GM12874 (cell line): ENCODE data around the gene PSKH1.

Source experiments
- CTCF ChIP-seq: IDR thresholded peaks from 2 replicates; pipeline ENCODE4 v1.5.1; 2011; ENCODE audit warnings: low read depth, mild to moderate bottlenecking, control low read depth, low read length, moderate library complexity; ENCODE audit not compliant: insufficient read depth

The PSKH1 gene

GRCh38 chr16:67959536-67960329 is 66.7 kb downstream of the PSKH1 start:
- no peak for TF ChIP-seq CTCF

- no peak for TF ChIP-seq CTCF
These were observed 68.5 kb downstream of the PSKH1 start for GRCh38 chr16:67961551-67961957.

GRCh38 chr16:67962135-67962534 is 69.1 kb downstream of the PSKH1 start:
- TF ChIP-seq CTCF: no peak

GRCh38 chr16:67963292-67963661 is 70.2 kb downstream of the PSKH1 start:
- no peak for TF ChIP-seq CTCF

GRCh38 chr16:67963662-67964321 is 70.7 kb downstream of the PSKH1 start:
- TF ChIP-seq CTCF: no peak

- TF ChIP-seq CTCF: no peak
These were observed 71.5 kb downstream of the PSKH1 start for GRCh38 chr16:67964477-67965131.
